C1 segment of cervical spinal cord (tissue), 14 donors: Measurements from ENCODE around the gene DNAJC5.
"Not testable (repeated sequence)": the region's sequence is repeated elsewhere in the genome, so short reads cannot be mapped to it uniquely, and the experiment has no call there.

Experiments used
- DNase-seq, 14 donors: peaks; one replicate each; lab custom pipeline; 2025; lab: John Stamatoyannopoulos, UW

The DNAJC5 gene

GRCh38 chr20:63967330-63968135, 72.6 kb downstream of the DNAJC5 start:
- DNase-seq = no peak

DNA sequence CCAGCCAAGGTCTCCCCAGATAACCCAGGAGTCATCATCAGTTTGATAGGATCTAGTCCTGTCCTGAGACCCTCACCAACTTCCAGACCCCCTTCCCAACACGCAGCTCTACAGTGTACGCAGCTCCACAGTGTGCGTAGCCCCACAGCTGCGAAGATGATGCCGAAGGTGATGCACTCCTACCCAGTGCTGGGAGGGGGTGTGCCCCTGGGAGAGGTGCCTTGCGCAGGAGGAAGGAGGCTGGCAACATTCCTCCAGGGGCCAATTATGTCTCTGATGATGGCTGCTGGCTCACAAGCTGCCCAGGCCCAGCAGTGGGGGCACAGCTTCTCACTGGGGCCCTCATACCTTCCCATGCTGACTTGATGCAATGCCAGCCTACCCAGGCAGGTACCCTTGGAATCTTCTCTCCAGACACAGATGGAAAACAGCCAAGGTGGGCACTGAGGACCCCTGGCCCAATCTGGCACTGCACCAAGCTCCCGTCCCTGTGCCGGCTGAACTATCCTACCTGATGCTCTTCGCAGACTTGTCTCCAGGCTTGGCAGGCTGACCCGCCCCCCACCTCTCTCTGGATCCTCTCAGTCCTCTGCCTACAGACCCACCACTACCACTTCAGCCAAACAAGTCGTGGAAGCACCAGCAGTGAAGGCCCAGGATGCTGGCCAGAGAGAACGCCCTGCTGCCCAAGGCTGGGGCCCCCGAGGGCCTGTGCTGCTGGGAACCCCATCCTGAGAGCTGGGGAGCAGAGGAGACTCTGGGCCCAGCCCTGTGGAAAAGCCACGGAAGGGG, 73.4 kb downstream of the DNAJC5 start:
- DNase-seq = no peak

GRCh38 chr20:63968928-63969760, 74.2 kb downstream of the DNAJC5 start:
- DNase-seq = no peak

DNA sequence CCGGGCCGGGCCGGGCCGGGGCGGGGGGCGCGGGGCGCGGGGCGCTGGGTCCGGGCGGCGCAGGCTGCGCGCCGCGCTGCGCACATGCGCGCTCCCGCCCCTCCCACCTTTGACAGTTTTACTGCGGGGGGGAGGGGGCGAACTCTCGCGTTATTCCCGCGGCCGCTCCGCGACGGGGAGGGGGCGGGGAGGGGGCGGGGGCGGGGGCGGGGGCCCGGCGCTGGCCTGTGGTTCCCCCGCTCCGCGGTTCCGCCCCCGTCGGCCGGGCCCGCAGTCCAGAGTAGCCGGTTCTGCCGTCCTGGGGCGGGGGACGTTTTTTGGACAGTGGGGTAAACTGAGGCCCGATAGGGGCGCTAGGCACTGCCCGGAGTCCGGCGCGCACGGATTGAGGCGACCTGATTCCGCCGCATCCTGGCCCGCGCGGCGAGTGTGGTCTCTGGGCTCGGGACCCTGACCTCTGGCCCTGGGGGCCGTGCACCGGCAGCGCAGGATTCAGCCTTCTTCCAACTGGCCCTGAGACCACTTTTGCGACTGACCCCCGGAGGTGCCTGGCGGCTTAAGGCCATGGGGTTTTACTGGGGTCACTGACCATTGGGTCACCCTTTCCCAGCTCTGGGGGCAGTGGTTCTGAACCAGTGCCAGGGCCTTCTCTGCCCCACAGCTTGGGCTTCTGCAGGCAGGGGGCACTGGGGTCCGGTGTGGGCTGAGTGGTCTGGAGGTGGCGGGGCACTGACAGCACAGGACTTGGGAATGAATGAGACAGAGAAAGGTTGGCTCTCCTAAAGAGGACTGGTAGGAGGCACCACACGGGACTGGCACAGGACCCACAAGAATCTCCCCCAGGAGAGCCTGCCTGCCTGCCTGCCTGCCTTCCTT, 75.2 kb downstream of the DNAJC5 start, which contains the start of gene ZNF512B:
TSS of gene ZNF512B (minus strand) at position 93 of the 876 bp plus-strand sequence. CDS start 1,980 bp downstream, outside the sequence.
- DNase-seq = peak in 5 of 14 donors; percentile 18 to 57 (median 25)

GRCh38 chr20:63970714-63971431, 75.9 kb downstream of the DNAJC5 start:
- DNase-seq = no peak

GRCh38 chr20:63971960-63972311, 77.0 kb downstream of the DNAJC5 start:
- DNase-seq = not testable (repeated sequence)

DNA sequence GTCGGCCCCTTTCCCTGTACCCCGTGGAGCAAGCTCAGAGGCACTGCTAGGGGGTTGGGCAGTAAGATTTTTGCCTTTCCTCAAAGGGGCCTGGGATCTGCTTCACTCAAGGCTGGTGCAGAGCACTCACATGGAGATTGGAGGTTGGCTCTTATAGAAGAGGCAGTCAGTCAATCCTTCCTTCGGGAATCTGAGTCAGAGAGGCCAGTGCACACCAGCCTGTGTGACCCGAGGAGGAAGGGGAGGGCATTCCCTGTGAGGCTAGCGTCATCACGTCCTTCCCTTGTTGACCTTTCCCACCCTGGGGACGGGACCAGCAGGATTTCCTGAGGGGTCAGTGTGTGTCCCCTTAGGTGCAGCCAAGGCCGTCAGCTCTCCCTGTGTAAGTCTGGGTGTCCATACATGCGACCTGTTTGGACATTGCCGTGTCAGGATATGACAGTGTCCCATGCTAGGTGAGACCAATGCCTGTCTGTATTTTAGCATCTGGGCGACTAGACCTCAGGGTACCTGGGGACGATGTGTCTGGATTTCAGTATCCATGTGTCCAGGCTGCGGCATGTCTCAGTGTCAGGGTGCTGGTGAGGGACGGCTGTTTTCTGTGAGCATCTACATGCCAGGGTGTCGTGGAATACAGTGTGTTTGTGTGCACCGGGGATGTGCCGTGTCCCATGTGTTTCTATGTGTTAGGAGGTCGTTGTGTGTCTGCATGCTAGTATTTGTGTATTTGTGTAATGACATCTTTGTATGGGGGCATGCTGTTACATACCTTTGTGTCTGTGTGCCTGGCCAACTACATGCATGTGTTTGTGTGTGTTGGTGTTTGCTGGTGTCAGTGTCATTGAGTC, 77.6 kb downstream of the DNAJC5 start:
- DNase-seq = no peak

GRCh38 chr20:63973160-63973479, 78.2 kb downstream of the DNAJC5 start:
- no peak for DNase-seq

- peak in 12 of 14 donors; percentile 48 to 88 (median 74) for DNase-seq
Observed at GRCh38 chr20:63973636-63974401, 78.9 kb downstream of the DNAJC5 start.

DNA sequence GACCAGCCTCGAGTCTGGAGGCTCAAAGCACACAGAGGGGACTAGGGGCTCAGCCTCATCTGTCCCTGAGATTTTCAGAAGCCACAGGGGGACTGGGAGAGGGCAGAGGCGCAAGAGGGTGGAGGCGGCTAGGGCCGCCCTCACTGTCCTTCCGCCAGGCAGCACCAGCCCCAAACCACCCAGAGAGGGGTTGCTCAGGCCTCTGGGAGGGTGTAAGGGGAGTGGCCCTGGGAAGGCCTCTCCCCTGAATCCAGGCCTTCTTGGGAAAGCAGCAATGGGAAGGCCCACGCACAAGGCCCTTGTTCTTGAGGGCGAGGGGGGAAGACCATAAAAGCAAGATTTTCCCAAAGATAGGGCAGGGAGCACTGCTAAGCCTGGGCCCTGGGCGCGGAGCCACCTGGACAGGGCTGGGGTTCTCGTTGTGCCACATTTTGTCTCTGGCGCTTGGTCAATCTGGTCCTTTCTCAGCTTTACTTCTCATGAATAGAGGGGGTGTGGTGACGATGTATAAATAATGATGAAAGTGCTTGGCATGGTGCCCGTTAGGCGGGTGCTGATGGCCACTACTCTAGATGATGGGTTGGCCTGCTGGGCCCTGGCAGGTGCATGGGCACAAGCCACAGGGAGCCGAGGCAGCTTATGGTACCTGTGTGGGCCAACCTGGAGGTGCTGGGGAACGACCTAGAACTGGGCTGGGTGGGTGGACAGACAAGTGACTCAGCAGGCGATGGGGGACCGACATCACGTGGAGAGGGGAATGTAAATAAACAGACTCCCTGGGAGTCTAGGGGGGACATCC, 79.7 kb downstream of the DNAJC5 start:
- DNase-seq = peak in 2 of 14 donors; percentile 56 to 99

DNA sequence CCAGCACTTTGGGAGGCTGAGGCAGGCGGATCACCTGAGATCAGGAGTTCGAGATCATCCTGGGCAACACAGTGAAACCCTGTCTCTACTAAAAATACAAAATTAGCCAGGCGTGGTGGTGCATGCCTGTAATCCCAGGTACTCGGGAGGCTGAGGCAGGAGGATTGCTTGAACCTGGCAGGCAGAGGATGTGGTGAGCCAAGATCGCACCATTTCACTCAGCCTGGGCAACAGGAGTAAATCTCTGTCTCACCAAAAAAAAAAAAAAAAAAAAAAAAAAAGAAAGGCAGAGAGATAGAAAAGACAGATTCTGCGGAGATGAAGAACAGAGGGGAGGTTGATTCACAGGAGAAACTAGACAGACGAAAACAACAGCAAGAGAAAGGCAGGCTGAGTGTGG, 81.6 kb downstream of the DNAJC5 start:
- not testable (repeated sequence) for DNase-seq

- DNase-seq = no peak
Observed at GRCh38 chr20:63976980-63977738, 82.2 kb downstream of the DNAJC5 start.

GRCh38 chr20:63977739-63978276, 82.9 kb downstream of the DNAJC5 start:
- no peak for DNase-seq

DNA sequence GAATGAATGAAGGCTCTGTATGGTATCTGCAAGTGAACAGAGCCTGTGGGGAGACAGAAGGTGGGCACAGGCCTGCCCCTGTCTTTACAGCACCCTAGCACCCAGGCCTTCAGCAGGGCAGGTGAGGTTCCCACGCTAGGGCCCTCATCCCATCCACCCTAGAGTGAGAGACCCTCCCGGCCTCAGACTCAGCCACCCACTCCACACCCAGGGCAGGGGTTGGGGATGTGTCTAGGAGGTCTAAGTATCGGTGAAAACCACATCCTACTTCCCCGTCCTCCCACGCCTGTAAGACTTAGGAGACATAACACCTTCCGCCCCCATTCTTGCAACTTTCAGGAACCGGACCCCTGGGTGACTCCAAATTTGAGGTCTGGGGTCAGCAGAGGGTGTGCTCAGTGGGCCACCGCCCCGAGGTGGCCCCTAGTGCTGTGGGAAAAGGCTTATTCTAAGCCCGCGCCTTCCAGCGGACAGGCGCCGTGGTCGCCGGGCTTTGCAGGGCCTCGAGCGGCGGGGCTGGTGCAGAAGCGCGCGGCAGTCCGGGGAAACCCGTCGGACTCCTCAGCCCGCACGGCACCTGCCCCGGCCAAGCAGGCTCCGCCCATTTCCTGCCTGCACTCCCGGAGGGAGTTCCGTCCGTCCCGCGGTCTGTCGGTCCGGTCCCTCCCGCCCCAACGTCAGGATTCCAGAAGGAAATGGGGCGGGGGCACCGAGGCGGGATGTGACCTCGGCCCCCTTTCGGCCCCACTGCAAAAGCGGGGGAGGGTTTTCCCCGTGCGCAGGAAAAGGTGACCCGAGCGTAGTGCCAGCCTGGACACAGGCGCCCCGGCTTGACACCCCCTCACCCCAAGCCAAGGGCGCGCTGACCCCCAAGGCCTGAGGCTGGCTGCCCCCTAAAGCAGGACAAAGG, 83.6 kb downstream of the DNAJC5 start:
- DNase-seq = peak in 1 of 14 donors; percentile 56

DNA sequence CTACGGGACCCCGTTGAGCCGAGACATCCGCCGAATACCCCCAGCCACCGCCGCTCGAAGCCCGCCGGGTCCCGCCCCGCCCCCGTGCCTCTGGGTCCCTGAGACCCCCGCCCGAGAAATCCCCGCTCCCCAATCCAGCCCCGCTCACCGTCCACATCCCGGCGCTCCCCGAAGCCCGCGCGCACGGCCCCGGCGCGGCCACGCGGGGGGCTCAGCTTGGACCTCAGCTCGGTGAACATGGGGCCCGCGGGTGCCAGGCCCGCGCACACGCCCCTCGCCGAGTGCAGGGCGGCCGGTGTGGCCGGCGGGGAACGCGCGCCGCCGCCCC, 84.3 kb downstream of the DNAJC5 start:
- no peak for DNase-seq
